Cardiac muscle cell (in vitro differentiated cells and primary cell): ENCODE data around the gene SLC38A6. TPM values are rescaled to one million over a fixed set of nuclear protein-coding genes. Genes with fewer than 3 reads are reported as not detected.

Source experiments
- DNase-seq, 2 donors: peaks; one replicate each; pipeline versions ENCODE4 v3.0.0 to v3.0.0-alpha.2; 2010 to 2017; ENCODE audit warnings: low read depth in 1 of 2, low spot score in 1 of 2
- H3K27ac ChIP-seq: fragments of 200-600 bp; sonication (generic); 2 replicates; pipeline ENCODE4 v1.5.1; 2016
- H3K27me3 ChIP-seq: fragments of 200-600 bp; sonication (generic); 2 replicates; pipeline ENCODE4 v1.6.0; 2016; ENCODE audit warnings: control low read depth
- H3K36me3 ChIP-seq: fragments of 200-600 bp; sonication (generic); 2 replicates; pipeline ENCODE4 v1.5.1; 2016; ENCODE audit warnings: control low read depth
- H3K4me1 ChIP-seq: fragments of 200-600 bp; sonication (generic); 2 replicates; pipeline ENCODE4 v1.8.1; 2017; ENCODE audit warnings: low read depth, mild to moderate bottlenecking, mixed run types
- H3K4me3 ChIP-seq: fragments of 200-600 bp; sonication (generic); 2 replicates; pipeline ENCODE4 v1.5.1; 2016; ENCODE audit warnings: mild to moderate bottlenecking
- H3K9me3 ChIP-seq: fragments of 200-600 bp; sonication (generic); 2 replicates; pipeline ENCODE4 v1.5.1; 2017; ENCODE audit warnings: low read depth, mild to moderate bottlenecking, control low read depth
- CTCF ChIP-seq: IDR thresholded peaks from 2 replicates; pipeline ENCODE4 v1.5.1; 2012; ENCODE audit warnings: low read depth, mild to moderate bottlenecking, low read length
- polyA plus RNA-seq: library from polyadenylated mRNA; unstranded; fragments of >200 nt; fragmentation: Nextera tagmentation; extraction: Ambion mirVana; gene quantifications from 2 replicates; pipeline ENCODE4 v1.2.1, GENCODE V29; 2016
- total RNA-seq: library from RNA; depleted of rRNA; stranded (reverse); fragments of >200 nt; gene quantifications from 2 replicates; pipeline ENCODE4 v1.2.3, GENCODE V29; 2016

The SLC38A6 gene
- total and polyA plus RNA-seq, 2 experiments from 2014 or later: 5.7 to 15.1 TPM

- no peak for DNase-seq
- H3K27ac ChIP-seq: no peak overlapping the region
- H3K4me1 ChIP-seq: no peaks in the 10 kb centered on the region
- no peaks in the 10 kb centered on the region for H3K27me3 ChIP-seq
- H3K36me3 ChIP-seq: no peaks in the 10 kb centered on the region
- H3K4me3 ChIP-seq: no peak overlapping the region
- no peaks in the 10 kb centered on the region for H3K9me3 ChIP-seq
- no peak for TF ChIP-seq CTCF
Measured at GRCh38 chr14:60998617-60999016, 17.6 kb downstream of the SLC38A6 start.

- H3K36me3 ChIP-seq: no peaks in the 10 kb centered on the region
- no peak for TF ChIP-seq CTCF
Measured at GRCh38 chr14:60999536-60999935, 18.5 kb downstream of the SLC38A6 start.

GRCh38 chr14:61003571-61003970 lies 22.5 kb downstream of the SLC38A6 start:
- no peak for TF ChIP-seq CTCF

More at GRCh38 chr14:60999536-60999935, 18.5 kb downstream of the SLC38A6 start:
- DNase-seq: no peak
- Histone ChIP-seq H3K27ac (no peak overlapping the region), H3K9me3 (no peaks in the 10 kb centered on the region), H3K27me3 (no peaks in the 10 kb centered on the region), H3K4me3 (no peak overlapping the region), H3K4me1 (no peaks in the 10 kb centered on the region)

GRCh38 chr14:61019537-61019936 lies 38.5 kb downstream of the SLC38A6 start:
- Histone ChIP-seq H3K4me3 (no peak overlapping the region), H3K36me3 (no peaks in the 10 kb centered on the region), H3K27me3 (no peaks in the 10 kb centered on the region), H3K4me1 (peaks cover 16% of the 10 kb centered on the region), H3K9me3 (no peaks in the 10 kb centered on the region), H3K27ac (no peak overlapping the region)
- no peak for TF ChIP-seq CTCF
- DNase-seq: no peak

More at GRCh38 chr14:61003571-61003970, 22.5 kb downstream of the SLC38A6 start:
- no peaks in the 10 kb centered on the region for H3K4me1 ChIP-seq
- no peak overlapping the region for H3K27ac ChIP-seq
- H3K36me3 ChIP-seq: no peaks in the 10 kb centered on the region
- no peaks in the 10 kb centered on the region for H3K9me3 ChIP-seq
- DNase-seq: peak in 1 of 2 donors; percentile 50
- H3K4me3 ChIP-seq: no peak overlapping the region
- no peaks in the 10 kb centered on the region for H3K27me3 ChIP-seq

GRCh38 chr14:61025251-61026223 lies 44.5 kb downstream of the SLC38A6 start:
- peak; percentile 72 to 86 for DNase-seq
- peaks cover 5% of the 10 kb centered on the region for H3K4me1 ChIP-seq
- no peaks in the 10 kb centered on the region for H3K27me3 ChIP-seq
- H3K27ac ChIP-seq: no peak overlapping the region
- no peak overlapping the region for H3K4me3 ChIP-seq
- TF ChIP-seq CTCF: peak; percentile 83
- no peaks in the 10 kb centered on the region for H3K9me3 ChIP-seq
- H3K36me3 ChIP-seq: no peaks in the 10 kb centered on the region
